Measurements from ENCODE around the gene VSIG4.

Gene VSIG4

DNA sequence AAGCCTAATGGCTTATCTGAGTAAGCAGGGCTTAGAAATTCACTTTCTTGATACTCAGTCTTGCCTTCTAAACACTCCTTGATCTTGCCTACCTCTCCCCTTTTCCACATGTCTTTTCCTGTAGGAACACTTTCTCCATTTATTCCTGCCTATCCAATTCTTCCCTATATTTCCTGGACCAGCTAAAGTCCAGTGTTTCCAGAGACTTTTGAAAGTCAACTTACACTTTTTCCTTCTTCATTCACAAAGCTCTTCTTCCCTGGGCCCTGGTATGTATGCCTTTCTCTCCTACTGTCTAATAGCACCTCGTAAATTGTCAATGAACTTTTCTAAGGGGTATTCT lies 20.6 kb downstream of the VSIG4 start:
- H3K27me3 ChIP-seq (ENCODE audit: insufficient read depth, low read length, poor library complexity, severe bottlenecking), result no peaks in the 10 kb centered on the region
- H3K9ac ChIP-seq (ENCODE audit: low read depth, low read length, poor library complexity, severe bottlenecking), result peak overlapping the region; percentile 99
- H3K9me2 ChIP-seq (replicated peaks; ENCODE audit: low read depth, low read length), result no peaks in the 10 kb centered on the region
- H3K9me3 ChIP-seq (ENCODE audit: insufficient read depth, low read depth, low read length), result no peaks in the 10 kb centered on the region
- H3K79me2 ChIP-seq (ENCODE audit: insufficient read depth, low read length), result peaks cover 50% of the 10 kb centered on the region
- H3K4me3 ChIP-seq (ENCODE audit: low read length, poor library complexity, severe bottlenecking), result peak overlapping the region; percentile 79
- TF ChIP-seq, protein P1, sequence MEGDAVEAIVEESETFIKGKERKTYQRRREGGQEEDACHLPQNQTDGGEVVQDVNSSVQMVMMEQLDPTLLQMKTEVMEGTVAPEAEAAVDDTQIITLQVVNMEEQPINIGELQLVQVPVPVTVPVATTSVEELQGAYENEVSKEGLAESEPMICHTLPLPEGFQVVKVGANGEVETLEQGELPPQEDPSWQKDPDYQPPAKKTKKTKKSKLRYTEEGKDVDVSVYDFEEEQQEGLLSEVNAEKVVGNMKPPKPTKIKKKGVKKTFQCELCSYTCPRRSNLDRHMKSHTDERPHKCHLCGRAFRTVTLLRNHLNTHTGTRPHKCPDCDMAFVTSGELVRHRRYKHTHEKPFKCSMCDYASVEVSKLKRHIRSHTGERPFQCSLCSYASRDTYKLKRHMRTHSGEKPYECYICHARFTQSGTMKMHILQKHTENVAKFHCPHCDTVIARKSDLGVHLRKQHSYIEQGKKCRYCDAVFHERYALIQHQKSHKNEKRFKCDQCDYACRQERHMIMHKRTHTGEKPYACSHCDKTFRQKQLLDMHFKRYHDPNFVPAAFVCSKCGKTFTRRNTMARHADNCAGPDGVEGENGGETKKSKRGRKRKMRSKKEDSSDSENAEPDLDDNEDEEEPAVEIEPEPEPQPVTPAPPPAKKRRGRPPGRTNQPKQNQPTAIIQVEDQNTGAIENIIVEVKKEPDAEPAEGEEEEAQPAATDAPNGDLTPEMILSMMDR (conservative IDR thresholded peaks at IDR 0.05; ENCODE audit: low read length), result no peak
- no peak for TF ChIP-seq EZH2phosphoT487 (IDR thresholded peaks at IDR 0.05; ENCODE audit: borderline replicate concordance)
- H3K4me2 ChIP-seq (ENCODE audit: low read depth, low read length, poor library complexity, severe bottlenecking), result peak overlapping the region; percentile 92
- H3K36me3 ChIP-seq (ENCODE audit: insufficient read depth, low read length), result no peaks in the 10 kb centered on the region
- H2AFZ ChIP-seq (ENCODE audit: low read length), result no peak overlapping the region
- peaks cover 7% of the 10 kb centered on the region; the same call in 1 of the 2 replicates for H3F3A ChIP-seq (ENCODE audit: low read depth)
- H3K4me1 ChIP-seq (ENCODE audit: insufficient read depth, low read length, poor library complexity, severe bottlenecking), result peaks cover 67% of the 10 kb centered on the region
- peaks cover 4% of the 10 kb centered on the region for H4K20me1 ChIP-seq (ENCODE audit: insufficient read depth, low read length, poor library complexity, severe bottlenecking)

DNA sequence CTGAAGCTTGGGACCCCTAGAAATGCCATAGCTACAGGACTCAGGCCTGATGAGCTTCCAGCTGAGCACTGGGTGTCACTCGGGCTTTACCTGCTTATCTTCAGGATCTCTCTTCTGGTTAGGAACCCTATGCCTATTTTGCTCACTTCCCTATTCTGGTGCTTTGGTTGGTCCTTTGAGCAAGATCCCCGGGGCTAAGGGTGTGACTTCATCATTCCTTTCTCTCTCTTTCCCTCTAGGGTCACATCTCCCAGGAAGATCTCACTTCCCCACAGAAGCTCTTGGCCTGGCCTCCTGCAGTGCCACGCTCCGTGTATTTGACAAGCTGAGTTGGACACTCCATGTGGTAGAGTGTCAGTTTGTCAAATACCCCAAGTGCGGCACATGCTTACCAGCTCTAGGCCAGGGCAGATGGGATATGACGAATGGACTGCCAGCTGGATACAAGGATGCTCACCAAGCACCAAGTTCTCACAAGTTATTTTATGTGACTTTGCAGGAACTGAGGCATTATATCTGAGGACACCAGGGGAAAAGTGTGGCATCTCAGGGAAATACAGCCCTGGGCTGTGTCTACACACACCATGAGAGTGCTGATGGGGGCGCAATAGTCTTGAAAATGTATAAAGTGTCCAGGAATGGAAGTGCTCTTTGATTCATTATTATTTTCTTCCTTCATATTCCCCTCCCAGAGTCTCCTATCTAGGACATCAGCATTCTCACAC lies 21.1 kb downstream of the VSIG4 start:
- H3K79me2 ChIP-seq (ENCODE audit: insufficient read depth, low read length), result peaks cover 50% of the 10 kb centered on the region
- no peaks in the 10 kb centered on the region for H3K36me3 ChIP-seq (ENCODE audit: insufficient read depth, low read length)
- no peak overlapping the region for H2AFZ ChIP-seq (ENCODE audit: low read length)
- no peaks in the 10 kb centered on the region for H3K9me3 ChIP-seq (ENCODE audit: insufficient read depth, low read depth, low read length)
- H3K27me3 ChIP-seq (ENCODE audit: insufficient read depth, low read length, poor library complexity, severe bottlenecking), result no peaks in the 10 kb centered on the region
- peak overlapping the region; percentile 99 for H3K9ac ChIP-seq (ENCODE audit: low read depth, low read length, poor library complexity, severe bottlenecking)
- TF ChIP-seq, protein P1 (conservative IDR thresholded peaks at IDR 0.05; ENCODE audit: low read length), result peak; percentile 23; the same call in 1 of the 2 replicates
- TF ChIP-seq EZH2phosphoT487 (IDR thresholded peaks at IDR 0.05; ENCODE audit: borderline replicate concordance), result no peak
- peaks cover 7% of the 10 kb centered on the region; the same call in 1 of the 2 replicates for H3F3A ChIP-seq (ENCODE audit: low read depth)
- H4K20me1 ChIP-seq (ENCODE audit: insufficient read depth, low read length, poor library complexity, severe bottlenecking), result peaks cover 4% of the 10 kb centered on the region
- H3K4me2 ChIP-seq (ENCODE audit: low read depth, low read length, poor library complexity, severe bottlenecking), result peak overlapping the region; percentile 92
- peak overlapping the region; percentile 79 for H3K4me3 ChIP-seq (ENCODE audit: low read length, poor library complexity, severe bottlenecking)
- no peaks in the 10 kb centered on the region for H3K9me2 ChIP-seq (replicated peaks; ENCODE audit: low read depth, low read length)
- H3K4me1 ChIP-seq (ENCODE audit: insufficient read depth, low read length, poor library complexity, severe bottlenecking), result peaks cover 70% of the 10 kb centered on the region

DNA sequence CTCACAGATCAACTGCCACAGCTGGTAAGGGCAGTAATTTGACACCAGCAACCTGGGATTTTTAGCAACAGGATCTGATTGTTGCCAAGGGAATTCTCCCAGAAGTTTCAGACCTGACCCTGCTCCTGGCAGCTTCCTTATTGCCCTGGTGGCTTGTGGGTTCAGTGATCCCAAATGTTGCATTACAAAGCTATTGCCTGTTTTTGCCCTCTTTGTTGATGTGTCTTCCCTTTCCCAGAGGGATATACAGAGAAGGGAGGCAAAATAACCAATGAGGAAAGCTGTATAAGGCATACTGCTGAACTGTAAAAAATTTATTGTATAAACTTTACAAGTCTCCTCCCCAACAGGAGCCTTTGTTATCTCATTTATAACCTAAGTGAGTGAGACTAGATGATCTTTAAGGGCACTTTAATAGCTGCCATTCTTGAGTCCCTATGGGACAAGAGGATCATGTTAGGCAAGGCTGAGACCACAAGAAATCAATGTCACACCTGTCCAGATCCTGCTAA lies 22.2 kb downstream of the VSIG4 start:
- Histone ChIP-seq H3K9me2 (replicated peaks; ENCODE audit: low read depth, low read length) (no peaks in the 10 kb centered on the region), H3K4me3 (ENCODE audit: low read length, poor library complexity, severe bottlenecking) (peak overlapping the region; percentile 79), H3K4me2 (ENCODE audit: low read depth, low read length, poor library complexity, severe bottlenecking) (peak overlapping the region; percentile 92), H3F3A (ENCODE audit: low read depth) (peaks cover 9% of the 10 kb centered on the region), H4K20me1 (ENCODE audit: insufficient read depth, low read length, poor library complexity, severe bottlenecking) (peaks cover 4% of the 10 kb centered on the region), H3K9ac (ENCODE audit: low read depth, low read length, poor library complexity, severe bottlenecking) (peak overlapping the region; percentile 99), H3K36me3 (ENCODE audit: insufficient read depth, low read length) (no peaks in the 10 kb centered on the region), H2AFZ (ENCODE audit: low read length) (no peak overlapping the region), H3K9me3 (ENCODE audit: insufficient read depth, low read depth, low read length) (no peaks in the 10 kb centered on the region), H3K4me1 (ENCODE audit: insufficient read depth, low read length, poor library complexity, severe bottlenecking) (peaks cover 70% of the 10 kb centered on the region), H3K79me2 (ENCODE audit: insufficient read depth, low read length) (peaks cover 50% of the 10 kb centered on the region), H3K27me3 (ENCODE audit: insufficient read depth, low read length, poor library complexity, severe bottlenecking) (no peaks in the 10 kb centered on the region)
- TF ChIP-seq, protein P1 (conservative IDR thresholded peaks at IDR 0.05; ENCODE audit: low read length), result no peak; the same call in 1 of the 2 replicates
- TF ChIP-seq EZH2phosphoT487 (IDR thresholded peaks at IDR 0.05; ENCODE audit: borderline replicate concordance), result no peak

Data from Loucy (cell line).